Stimulated activated effector memory CD8-positive, alpha-beta T cell treated with anti-CD3 and anti-CD28 coated beads, Interleukin-12 subunit alpha, Interleukin-12 subunit beta, amount 100 ng/mL, for 72 hours (primary cell): ENCODE results near the gene TBC1D9B.

Source experiments
- ATAC-seq: fragments of 150-1000 bp; cut with Tn5 transposase; 2 replicates; pipeline ENCODE4 v1.10.0; 2021
- DNase-seq, 2 donors: peaks; one replicate each; pipeline ENCODE4 v3.0.0; 2021 to 2022; ENCODE audit warnings: low spot score in 2 of 2
- H3K27ac Mint-ChIP-seq: one replicate; pipeline ENCODE4 v1.8.0; 2022; ENCODE audit warnings: mild to moderate bottlenecking, mixed read lengths
- H3K36me3 Mint-ChIP-seq: one replicate; pipeline ENCODE4 v1.8.0; 2022; ENCODE audit warnings: mild to moderate bottlenecking, mixed read lengths
- H3K4me1 Mint-ChIP-seq: one replicate; pipeline ENCODE4 v1.8.0; 2022; ENCODE audit warnings: mixed read lengths
- H3K4me3 Mint-ChIP-seq: one replicate; pipeline ENCODE4 v1.8.0; 2022; ENCODE audit warnings: mild to moderate bottlenecking, mixed read lengths
- H3K9me3 Mint-ChIP-seq: one replicate; pipeline ENCODE4 v1.8.0; 2022; ENCODE audit warnings: mixed read lengths

TBC1D9B gene

DNA sequence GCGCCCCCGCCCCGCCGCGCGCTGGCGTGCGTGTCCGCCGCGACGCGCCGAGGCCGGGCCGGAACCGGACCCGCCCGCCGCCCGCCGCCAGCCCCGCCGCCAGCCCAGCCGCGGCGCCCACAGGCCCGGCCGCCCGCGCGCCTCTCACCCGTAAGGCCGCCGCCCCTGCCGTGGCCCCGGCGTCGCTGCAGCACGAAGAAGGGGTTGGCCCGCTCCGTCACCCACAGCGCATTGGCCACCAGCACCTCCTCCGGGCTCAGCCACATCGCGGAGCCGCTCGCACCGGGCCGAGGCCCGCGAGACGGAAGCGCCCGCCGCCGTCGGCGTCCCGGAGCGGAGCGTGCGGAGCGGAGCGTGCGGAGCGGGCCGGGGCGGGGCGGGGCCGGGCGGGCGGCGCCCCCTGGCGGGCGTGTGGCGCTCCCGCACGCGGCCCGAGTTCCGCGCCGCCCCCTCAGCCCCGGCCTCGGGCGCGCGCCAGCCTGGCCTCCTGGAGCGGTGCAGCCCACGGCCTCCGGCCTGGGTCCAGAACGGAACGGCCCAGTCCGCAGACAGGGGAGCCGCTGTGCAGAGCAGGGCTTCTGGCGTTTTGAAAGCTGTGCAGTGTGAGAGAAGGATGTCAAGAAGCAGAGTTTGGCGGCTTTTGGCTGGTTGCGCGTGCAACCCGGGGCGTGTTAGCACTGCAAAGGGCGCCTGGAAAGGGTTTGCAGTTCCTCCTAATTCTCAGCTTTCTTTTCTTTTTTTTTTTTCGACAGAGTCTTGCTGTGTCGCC, at the start of gene TBC1D9B:
Gene TBC1D9B (minus strand): TSS at position 342 of the 769 bp plus-strand sequence. CDS start 76 bp downstream, at position 266.
- Mint-ChIP-seq H3K27ac (peak within 1 kb of the TSS; percentile 64), H3K9me3 (no peaks in the 10 kb centered on the region), H3K4me3 (peak within 1 kb of the TSS; percentile 83), H3K4me1 (peaks cover 9% of the 10 kb centered on the region), H3K36me3 (peaks cover 26% of the 10 kb centered on the region)
- DNase-seq (peak; percentile 57 to 79), ATAC-seq (peak; percentile 93)

- H3K9me3 Mint-ChIP-seq = no peaks in the 10 kb centered on the region
- no peak overlapping the region for H3K4me3 Mint-ChIP-seq
- no peaks in the 10 kb centered on the region for H3K36me3 Mint-ChIP-seq
- no peaks in the 10 kb centered on the region for H3K4me1 Mint-ChIP-seq
- ATAC-seq = no peak
- no peak overlapping the region for H3K27ac Mint-ChIP-seq
- no peak for DNase-seq
Observed at GRCh38 chr5:179955630-179956029, 47.9 kb upstream of the TBC1D9B start.

DNA sequence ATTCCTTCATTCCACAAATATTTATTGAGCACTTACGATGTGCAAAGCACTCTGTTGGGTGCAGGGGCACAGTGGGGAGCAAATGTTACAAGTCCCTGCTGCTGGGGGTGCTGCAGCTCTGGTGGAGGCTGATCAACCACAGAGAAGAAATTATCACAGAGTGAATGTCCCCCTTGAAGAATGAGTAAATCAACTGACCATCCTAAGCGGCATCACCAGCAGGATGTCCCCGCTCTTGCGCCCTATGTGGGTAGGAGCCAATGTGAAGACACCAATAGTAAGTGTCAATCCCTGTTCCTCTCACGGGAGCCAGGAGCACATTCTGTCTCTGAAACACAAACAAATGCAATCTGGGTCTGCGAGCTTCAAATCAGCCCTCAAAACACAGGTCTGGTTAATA, 47.4 kb upstream of the TBC1D9B start:
- H3K4me3 Mint-ChIP-seq = no peak overlapping the region
- no peaks in the 10 kb centered on the region for H3K36me3 Mint-ChIP-seq
- H3K9me3 Mint-ChIP-seq = no peaks in the 10 kb centered on the region
- ATAC-seq = no peak
- H3K27ac Mint-ChIP-seq = no peak overlapping the region
- H3K4me1 Mint-ChIP-seq = no peaks in the 10 kb centered on the region
- no peak for DNase-seq

DNA sequence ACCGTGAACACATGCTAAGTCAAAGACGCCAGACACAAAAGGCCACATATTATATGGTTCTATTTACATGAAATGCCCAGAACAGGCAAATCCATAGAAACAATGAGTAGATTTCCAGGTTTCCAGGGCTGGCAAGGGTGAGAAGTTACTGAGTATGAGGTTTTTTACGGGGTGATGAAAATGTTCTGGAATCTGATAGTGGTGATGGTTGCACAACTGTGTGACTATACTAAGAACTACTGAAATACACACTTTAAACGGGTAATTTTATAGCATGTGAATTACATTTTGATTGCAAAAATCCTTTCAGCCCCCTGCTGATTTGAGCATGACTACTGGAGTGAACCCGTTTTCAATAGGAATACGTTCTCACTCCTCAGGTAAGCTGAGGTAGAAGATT, 46.7 kb upstream of the TBC1D9B start:
- no peak for ATAC-seq
- no peaks in the 10 kb centered on the region for H3K9me3 Mint-ChIP-seq

GRCh38 chr5:179953987-179954386, 46.3 kb upstream of the TBC1D9B start:
- Mint-ChIP-seq H3K4me1 (no peaks in the 10 kb centered on the region), H3K27ac (no peak overlapping the region), H3K9me3 (no peaks in the 10 kb centered on the region), H3K4me3 (no peak overlapping the region), H3K36me3 (no peaks in the 10 kb centered on the region)
- DNase-seq = no peak
- ATAC-seq = no peak

More for the DNA sequence above, 46.7 kb upstream of the TBC1D9B start:
- Mint-ChIP-seq H3K27ac (no peak overlapping the region), H3K36me3 (no peaks in the 10 kb centered on the region), H3K4me1 (no peaks in the 10 kb centered on the region), H3K4me3 (no peak overlapping the region)
- no peak for DNase-seq

- no peaks in the 10 kb centered on the region for H3K9me3 Mint-ChIP-seq
- H3K4me1 Mint-ChIP-seq = no peaks in the 10 kb centered on the region
- H3K27ac Mint-ChIP-seq = no peak overlapping the region
- ATAC-seq (no peak), DNase-seq (no peak)
- no peaks in the 10 kb centered on the region for H3K36me3 Mint-ChIP-seq
- H3K4me3 Mint-ChIP-seq = no peak overlapping the region
Observed at GRCh38 chr5:179936976-179937681, 29.4 kb upstream of the TBC1D9B start.

GRCh38 chr5:179930788-179931473, 23.2 kb upstream of the TBC1D9B start:
- no peak for ATAC-seq
- no peaks in the 10 kb centered on the region for H3K4me1 Mint-ChIP-seq
- H3K4me3 Mint-ChIP-seq = no peak overlapping the region
- H3K36me3 Mint-ChIP-seq = no peaks in the 10 kb centered on the region
- H3K9me3 Mint-ChIP-seq = no peaks in the 10 kb centered on the region
- no peak overlapping the region for H3K27ac Mint-ChIP-seq
- DNase-seq = no peak

GRCh38 chr5:179927824-179928223, 20.1 kb upstream of the TBC1D9B start:
- Mint-ChIP-seq H3K27ac (no peak overlapping the region), H3K36me3 (no peaks in the 10 kb centered on the region), H3K4me1 (no peaks in the 10 kb centered on the region), H3K4me3 (no peak overlapping the region), H3K9me3 (no peaks in the 10 kb centered on the region)
- no peak for DNase-seq
- no peak for ATAC-seq

GRCh38 chr5:179926657-179927056, 19.0 kb upstream of the TBC1D9B start:
- H3K4me3 Mint-ChIP-seq = no peak overlapping the region
- no peak overlapping the region for H3K27ac Mint-ChIP-seq
- H3K4me1 Mint-ChIP-seq = no peaks in the 10 kb centered on the region
- ATAC-seq = no peak
- no peak for DNase-seq
- H3K9me3 Mint-ChIP-seq = no peaks in the 10 kb centered on the region
- no peaks in the 10 kb centered on the region for H3K36me3 Mint-ChIP-seq

- no peak for DNase-seq
- Mint-ChIP-seq H3K9me3 (no peaks in the 10 kb centered on the region), H3K4me3 (no peak overlapping the region), H3K27ac (no peak overlapping the region), H3K36me3 (no peaks in the 10 kb centered on the region), H3K4me1 (no peaks in the 10 kb centered on the region)
- ATAC-seq = no peak
Observed at GRCh38 chr5:179923436-179923835, 15.7 kb upstream of the TBC1D9B start.

DNA sequence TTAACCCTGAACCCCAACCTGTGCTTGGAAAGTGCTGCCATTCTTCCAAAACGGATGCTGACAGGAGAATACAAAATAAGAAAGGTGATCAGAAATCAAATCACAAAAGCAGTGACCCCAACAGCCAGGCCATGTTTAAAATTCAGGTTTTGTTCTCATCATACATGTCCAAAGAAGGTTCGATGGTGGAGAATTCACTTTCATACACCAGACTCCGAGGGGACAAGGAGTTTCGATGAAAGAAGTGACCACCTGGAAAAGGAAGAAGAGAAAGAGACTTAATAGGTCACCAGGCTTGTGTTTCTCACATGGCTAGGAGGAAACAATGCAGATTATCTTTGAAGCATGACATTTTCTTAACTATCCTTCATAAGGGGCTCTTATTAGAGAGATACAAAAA, 12.5 kb upstream of the TBC1D9B start:
- Mint-ChIP-seq H3K36me3 (no peaks in the 10 kb centered on the region), H3K4me3 (no peak overlapping the region), H3K27ac (no peak overlapping the region), H3K9me3 (no peaks in the 10 kb centered on the region), H3K4me1 (no peaks in the 10 kb centered on the region)
- DNase-seq (no peak), ATAC-seq (no peak)

- DNase-seq (no peak), ATAC-seq (no peak)
- Mint-ChIP-seq H3K9me3 (no peaks in the 10 kb centered on the region), H3K4me1 (peaks cover under 1% of the 10 kb centered on the region), H3K36me3 (no peaks in the 10 kb centered on the region), H3K4me3 (no peak overlapping the region), H3K27ac (no peak overlapping the region)
Observed at GRCh38 chr5:179919487-179920060, 11.9 kb upstream of the TBC1D9B start.

DNA sequence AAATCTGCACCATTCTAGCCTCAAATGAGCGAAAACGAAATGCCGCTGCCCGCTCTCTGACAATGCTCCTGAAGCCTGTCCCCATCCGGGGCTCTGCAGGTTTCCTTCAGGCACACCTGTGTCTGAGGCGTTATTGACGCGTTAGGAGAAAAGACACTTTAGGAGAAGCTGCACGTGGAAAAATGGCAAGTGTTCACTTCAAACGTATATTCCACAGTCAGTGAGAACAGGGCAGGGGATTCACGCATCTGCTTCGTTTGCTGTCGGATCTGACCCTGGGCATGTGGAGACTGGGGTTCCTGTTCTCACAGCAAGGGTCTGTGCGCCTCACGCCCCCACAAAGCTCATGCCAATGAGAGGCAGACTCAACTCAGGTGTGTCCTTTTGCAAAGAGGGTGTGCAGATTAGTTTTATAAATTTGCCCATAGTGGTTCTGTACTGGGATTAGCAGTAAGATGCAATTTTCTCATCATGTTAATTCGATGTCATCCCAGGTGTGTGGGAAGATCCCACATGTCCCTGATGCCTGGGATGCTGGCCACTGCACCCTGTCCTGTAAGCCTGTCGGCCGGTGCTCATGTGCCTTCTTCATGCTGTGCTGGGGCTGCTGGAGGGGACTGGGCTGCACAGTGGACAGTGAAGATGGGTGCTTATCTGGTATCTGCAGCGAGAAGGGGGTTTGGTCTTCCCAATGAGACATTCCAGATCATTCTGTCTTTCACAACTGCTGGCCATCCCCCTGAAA, 11.2 kb upstream of the TBC1D9B start:
- Mint-ChIP-seq H3K27ac (no peak overlapping the region), H3K36me3 (no peaks in the 10 kb centered on the region), H3K4me1 (peaks cover 7% of the 10 kb centered on the region), H3K4me3 (no peak overlapping the region), H3K9me3 (no peaks in the 10 kb centered on the region)
- no peak for ATAC-seq
- DNase-seq = no peak

- Mint-ChIP-seq H3K4me3 (no peak overlapping the region), H3K27ac (no peak overlapping the region), H3K36me3 (no peaks in the 10 kb centered on the region), H3K4me1 (peaks cover 8% of the 10 kb centered on the region), H3K9me3 (no peaks in the 10 kb centered on the region)
- DNase-seq = no peak
- ATAC-seq = no peak
Observed at GRCh38 chr5:179916523-179916922, 8.8 kb upstream of the TBC1D9B start.

GRCh38 chr5:179915406-179915935, 7.8 kb upstream of the TBC1D9B start:
- H3K9me3 Mint-ChIP-seq = no peaks in the 10 kb centered on the region
- no peak for DNase-seq

More at GRCh38 chr5:179915406-179915935, 7.8 kb upstream of the TBC1D9B start:
- ATAC-seq = no peak
- H3K27ac Mint-ChIP-seq = no peak overlapping the region
- H3K4me1 Mint-ChIP-seq = peaks cover 8% of the 10 kb centered on the region
- no peak overlapping the region for H3K4me3 Mint-ChIP-seq
- H3K36me3 Mint-ChIP-seq = no peaks in the 10 kb centered on the region
